A673 (cell line): ENCODE data around the gene PHACTR4.

Experiments
- EZH2 ChIP-seq: fragments of 200-600 bp; sonication (generic); IDR thresholded peaks from 2 replicates; pipeline ENCODE4 v1.6.1; 2017; ENCODE audit warnings: borderline replicate concordance, low read depth, mild to moderate bottlenecking, mixed read lengths, antibody characterized with exemption, low read length; ENCODE audit not compliant: poor library complexity, severe bottlenecking
- TF ChIP-seq, protein P1 (sequence below): fragments of 300-800, 200-600 bp; sonication (generic); conservative IDR thresholded peaks from 2 replicates; pipeline ENCODE4 v1.5.1; 2017; ENCODE audit warnings: low read depth, mild to moderate bottlenecking, antibody characterized with exemption, low read length, moderate library complexity, mixed read lengths

DNA sequence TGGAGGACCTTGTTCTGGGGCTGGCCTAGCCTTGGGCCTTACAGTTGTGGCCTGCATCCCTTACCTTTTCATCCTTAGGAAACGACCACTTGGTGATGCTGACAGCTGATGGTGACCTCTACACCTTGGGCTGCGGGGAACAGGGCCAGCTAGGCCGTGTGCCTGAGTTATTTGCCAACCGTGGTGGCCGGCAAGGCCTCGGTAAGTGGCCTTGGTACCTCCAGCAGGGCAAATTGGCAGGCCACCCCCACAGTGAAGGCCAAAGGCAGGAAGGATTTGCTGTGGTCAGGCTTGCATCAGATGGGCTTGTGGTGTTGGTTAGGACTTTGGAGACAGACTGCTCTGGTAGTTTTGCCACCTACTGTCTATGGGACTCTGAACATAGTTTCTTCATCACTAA lies 165.6 kb downstream of the PHACTR4 start:
- TF ChIP-seq, protein P1, sequence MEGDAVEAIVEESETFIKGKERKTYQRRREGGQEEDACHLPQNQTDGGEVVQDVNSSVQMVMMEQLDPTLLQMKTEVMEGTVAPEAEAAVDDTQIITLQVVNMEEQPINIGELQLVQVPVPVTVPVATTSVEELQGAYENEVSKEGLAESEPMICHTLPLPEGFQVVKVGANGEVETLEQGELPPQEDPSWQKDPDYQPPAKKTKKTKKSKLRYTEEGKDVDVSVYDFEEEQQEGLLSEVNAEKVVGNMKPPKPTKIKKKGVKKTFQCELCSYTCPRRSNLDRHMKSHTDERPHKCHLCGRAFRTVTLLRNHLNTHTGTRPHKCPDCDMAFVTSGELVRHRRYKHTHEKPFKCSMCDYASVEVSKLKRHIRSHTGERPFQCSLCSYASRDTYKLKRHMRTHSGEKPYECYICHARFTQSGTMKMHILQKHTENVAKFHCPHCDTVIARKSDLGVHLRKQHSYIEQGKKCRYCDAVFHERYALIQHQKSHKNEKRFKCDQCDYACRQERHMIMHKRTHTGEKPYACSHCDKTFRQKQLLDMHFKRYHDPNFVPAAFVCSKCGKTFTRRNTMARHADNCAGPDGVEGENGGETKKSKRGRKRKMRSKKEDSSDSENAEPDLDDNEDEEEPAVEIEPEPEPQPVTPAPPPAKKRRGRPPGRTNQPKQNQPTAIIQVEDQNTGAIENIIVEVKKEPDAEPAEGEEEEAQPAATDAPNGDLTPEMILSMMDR = no peak
- TF ChIP-seq EZH2 = no peak
